ENCODE results near the gene DDX10. TPM values are rescaled to one million over a fixed set of nuclear protein-coding genes. Genes with fewer than 3 reads are reported as not detected.

DDX10 gene
- total RNA-seq, 2 experiments from 2014 or later, result 36.6 to 43.0 TPM

GRCh38 chr11:108886660-108887009, 221.8 kb downstream of the DDX10 start:
- DNase-seq, result no peak
- peaks cover 17% of the 10 kb centered on the region for H3K4me1 Mint-ChIP-seq (ENCODE audit: low read depth)
- H3K4me3 Mint-ChIP-seq, result no peak overlapping the region
- no peaks in the 10 kb centered on the region for H3K9me3 Mint-ChIP-seq
- intact Hi-C loops (cut with micrococcal nuclease), result no loop called here
- peaks cover 5% of the 10 kb centered on the region for H3K36me3 Mint-ChIP-seq (ENCODE audit: low read depth)
- H3K27me3 Mint-ChIP-seq (ENCODE audit: low read depth), result no peaks in the 10 kb centered on the region
- no peak overlapping the region for H3K27ac Mint-ChIP-seq
- CTCF ChIA-PET, result no interaction called here

DNA sequence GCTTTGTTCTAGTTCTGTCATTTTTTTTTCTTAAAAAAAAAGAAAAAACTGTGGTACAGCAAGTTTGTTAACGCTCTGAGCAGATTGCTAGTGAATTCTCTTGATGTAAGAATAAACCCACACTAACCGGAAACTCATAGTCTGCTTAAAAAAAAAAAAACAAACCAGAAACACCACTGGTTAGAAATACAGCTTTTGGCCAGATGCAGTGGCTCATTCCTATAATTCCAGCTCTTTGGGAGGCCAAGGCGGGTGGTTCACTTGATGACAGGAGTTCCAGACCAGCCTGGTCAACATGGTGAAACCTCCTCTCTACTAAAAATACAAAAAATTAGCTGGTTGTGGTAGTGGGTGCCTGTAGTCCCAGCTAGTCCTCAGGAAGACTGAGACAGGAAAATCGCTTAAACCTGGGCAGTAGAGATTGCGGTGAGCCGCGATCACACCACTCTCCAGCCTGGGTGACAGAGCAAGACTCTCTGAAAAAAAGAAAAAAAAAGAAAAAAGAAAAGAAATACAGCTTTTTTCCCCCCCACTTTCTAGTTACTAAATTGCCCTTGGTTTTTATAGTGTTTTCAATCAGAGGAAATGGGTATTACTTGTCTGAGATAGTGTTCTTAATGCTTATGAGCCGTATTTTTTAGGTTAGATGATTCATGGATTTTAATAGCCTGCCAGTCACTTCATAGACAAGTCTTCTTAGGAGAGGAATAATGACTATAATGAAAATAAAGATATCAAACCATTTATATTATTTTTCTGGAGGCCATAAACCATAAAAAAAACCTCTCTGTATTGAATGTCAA, 222.8 kb downstream of the DDX10 start:
- no peaks in the 10 kb centered on the region for H3K27me3 Mint-ChIP-seq (ENCODE audit: low read depth)
- peaks cover 5% of the 10 kb centered on the region for H3K36me3 Mint-ChIP-seq (ENCODE audit: low read depth)
- H3K4me3 Mint-ChIP-seq, result no peak overlapping the region
- H3K9me3 Mint-ChIP-seq, result no peaks in the 10 kb centered on the region
- intact Hi-C loops (cut with micrococcal nuclease), result no loop called here
- no peak overlapping the region for H3K27ac Mint-ChIP-seq
- CTCF ChIA-PET, result interaction anchor here (0.6 kb wide), 2 partner anchors 58 to 394 kb away, joined by 3 to 5 read pairs; no protein-coding TSS in a partner anchor
- no peak for DNase-seq
- H3K4me1 Mint-ChIP-seq (ENCODE audit: low read depth), result peaks cover 13% of the 10 kb centered on the region

GRCh38 chr11:108890482-108891105, 225.7 kb downstream of the DDX10 start:
- peaks cover 13% of the 10 kb centered on the region for H3K4me1 Mint-ChIP-seq (ENCODE audit: low read depth)
- H3K36me3 Mint-ChIP-seq (ENCODE audit: low read depth), result peaks cover 7% of the 10 kb centered on the region
- no peaks in the 10 kb centered on the region for H3K27me3 Mint-ChIP-seq (ENCODE audit: low read depth)
- H3K9me3 Mint-ChIP-seq, result no peaks in the 10 kb centered on the region
- CTCF ChIA-PET, result no interaction called here
- no peak overlapping the region for H3K27ac Mint-ChIP-seq
- intact Hi-C loops (cut with micrococcal nuclease), result no loop called here
- DNase-seq, result no peak
- no peak overlapping the region for H3K4me3 Mint-ChIP-seq

GRCh38 chr11:108891143-108891542, 226.3 kb downstream of the DDX10 start:
- DNase-seq, result no peak
- H3K27me3 Mint-ChIP-seq (ENCODE audit: low read depth), result no peaks in the 10 kb centered on the region
- CTCF ChIA-PET, result no interaction called here
- intact Hi-C loops (cut with micrococcal nuclease), result no loop called here
- no peak overlapping the region for H3K27ac Mint-ChIP-seq
- no peak overlapping the region for H3K4me3 Mint-ChIP-seq
- no peaks in the 10 kb centered on the region for H3K9me3 Mint-ChIP-seq
- peaks cover 7% of the 10 kb centered on the region for H3K36me3 Mint-ChIP-seq (ENCODE audit: low read depth)
- peaks cover 11% of the 10 kb centered on the region for H3K4me1 Mint-ChIP-seq (ENCODE audit: low read depth)

- peaks cover 2% of the 10 kb centered on the region for H3K9me3 Mint-ChIP-seq
- peaks cover 7% of the 10 kb centered on the region for H3K4me1 Mint-ChIP-seq (ENCODE audit: low read depth)
- H3K27me3 Mint-ChIP-seq (ENCODE audit: low read depth), result no peaks in the 10 kb centered on the region
- H3K27ac Mint-ChIP-seq, result no peak overlapping the region
- DNase-seq, result no peak
- peaks cover 13% of the 10 kb centered on the region for H3K36me3 Mint-ChIP-seq (ENCODE audit: low read depth)
- CTCF ChIA-PET, result no interaction called here
- intact Hi-C loops (cut with micrococcal nuclease), result no loop called here
- no peak overlapping the region for H3K4me3 Mint-ChIP-seq
These were observed 227.1 kb downstream of the DDX10 start for GRCh38 chr11:108891909-108892511.

GRCh38 chr11:108895579-108896480, 231.0 kb downstream of the DDX10 start:
- intact Hi-C loops (cut with micrococcal nuclease), result no loop called here
- Mint-ChIP-seq H3K27me3 (ENCODE audit: low read depth) (no peaks in the 10 kb centered on the region), H3K9me3 (peaks cover 6% of the 10 kb centered on the region), H3K36me3 (ENCODE audit: low read depth) (peaks cover 36% of the 10 kb centered on the region), H3K4me1 (ENCODE audit: low read depth) (peaks cover 6% of the 10 kb centered on the region), H3K4me3 (no peak overlapping the region), H3K27ac (no peak overlapping the region)
- CTCF ChIA-PET, result no interaction called here
- DNase-seq, result no peak

DNA sequence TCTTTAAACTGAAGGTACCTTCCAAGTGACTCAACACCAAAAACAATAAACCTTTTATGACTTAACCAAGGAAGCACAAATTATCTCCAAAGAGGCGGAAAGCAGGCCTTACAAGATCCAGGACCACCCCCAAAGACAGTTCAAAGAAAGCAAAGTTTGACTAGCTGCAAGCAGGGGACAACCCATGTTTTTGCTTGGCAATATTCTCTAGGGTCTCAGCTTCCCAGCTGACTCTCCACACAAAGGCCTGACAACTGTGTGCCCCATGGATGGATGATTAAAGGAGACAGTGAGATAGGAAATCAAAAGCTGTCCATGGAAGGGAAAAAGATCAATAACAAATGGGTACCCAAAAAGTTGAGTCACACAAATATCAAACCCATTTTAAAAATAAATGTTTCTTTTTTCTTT, 232.2 kb downstream of the DDX10 start:
- H3K36me3 Mint-ChIP-seq (ENCODE audit: low read depth), result peaks cover 32% of the 10 kb centered on the region
- no peak overlapping the region for H3K4me3 Mint-ChIP-seq
- intact Hi-C loops (cut with micrococcal nuclease), result no loop called here
- CTCF ChIA-PET, result interaction anchor here (0.7 kb wide), 1 partner anchor 22 kb away, joined by 3 read pairs; no protein-coding TSS in a partner anchor
- no peak for DNase-seq
- H3K27ac Mint-ChIP-seq, result no peak overlapping the region
- peaks cover 6% of the 10 kb centered on the region for H3K9me3 Mint-ChIP-seq
- peaks cover 6% of the 10 kb centered on the region for H3K4me1 Mint-ChIP-seq (ENCODE audit: low read depth)
- no peaks in the 10 kb centered on the region for H3K27me3 Mint-ChIP-seq (ENCODE audit: low read depth)

GRCh38 chr11:108897916-108898315, 233.0 kb downstream of the DDX10 start:
- peaks cover 6% of the 10 kb centered on the region for H3K9me3 Mint-ChIP-seq
- H3K4me1 Mint-ChIP-seq (ENCODE audit: low read depth), result peaks cover 6% of the 10 kb centered on the region
- H3K27me3 Mint-ChIP-seq (ENCODE audit: low read depth), result no peaks in the 10 kb centered on the region
- peaks cover 32% of the 10 kb centered on the region for H3K36me3 Mint-ChIP-seq (ENCODE audit: low read depth)
- intact Hi-C loops (cut with micrococcal nuclease), result no loop called here
- H3K27ac Mint-ChIP-seq, result no peak overlapping the region
- no peak for DNase-seq
- H3K4me3 Mint-ChIP-seq, result no peak overlapping the region
- CTCF ChIA-PET, result no interaction called here

DNA sequence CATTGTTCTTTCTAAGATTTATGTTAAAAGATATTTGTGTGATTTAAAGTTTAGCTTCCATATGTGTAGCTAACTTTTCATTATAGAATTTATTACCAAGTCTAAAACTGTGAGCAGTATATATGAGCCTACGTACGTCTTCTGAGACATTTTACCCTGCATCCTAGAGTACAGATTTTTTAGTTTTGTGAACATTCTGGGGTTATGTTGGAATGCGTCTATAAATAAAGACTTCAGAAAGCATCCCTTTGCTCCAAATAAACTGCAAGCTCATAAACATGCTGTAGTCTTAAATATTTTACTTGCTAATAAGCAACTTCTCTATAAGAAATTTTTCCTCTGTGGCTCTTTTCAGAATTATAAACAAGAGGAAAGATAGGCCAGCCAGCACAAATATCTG, 236.5 kb downstream of the DDX10 start:
- intact Hi-C loops (cut with micrococcal nuclease), result no loop called here
- DNase-seq, result no peak
- CTCF ChIA-PET, result interaction anchor here (0.7 kb wide), 1 partner anchor 24 kb away, joined by 3 read pairs; no protein-coding TSS in a partner anchor
- no peak overlapping the region for H3K27ac Mint-ChIP-seq
- peaks cover 37% of the 10 kb centered on the region for H3K36me3 Mint-ChIP-seq (ENCODE audit: low read depth)
- no peak overlapping the region for H3K4me3 Mint-ChIP-seq
- H3K4me1 Mint-ChIP-seq (ENCODE audit: low read depth), result no peaks in the 10 kb centered on the region
- H3K9me3 Mint-ChIP-seq, result peaks cover 4% of the 10 kb centered on the region
- no peaks in the 10 kb centered on the region for H3K27me3 Mint-ChIP-seq (ENCODE audit: low read depth)

- no peak overlapping the region for H3K27ac Mint-ChIP-seq
- H3K36me3 Mint-ChIP-seq (ENCODE audit: low read depth), result peaks cover 33% of the 10 kb centered on the region
- DNase-seq, result no peak
- no peaks in the 10 kb centered on the region for H3K27me3 Mint-ChIP-seq (ENCODE audit: low read depth)
- no peak overlapping the region for H3K4me3 Mint-ChIP-seq
- intact Hi-C loops (cut with micrococcal nuclease), result no loop called here
- CTCF ChIA-PET, result no interaction called here
- no peaks in the 10 kb centered on the region for H3K4me1 Mint-ChIP-seq (ENCODE audit: low read depth)
- peaks cover 4% of the 10 kb centered on the region for H3K9me3 Mint-ChIP-seq
These were observed 237.2 kb downstream of the DDX10 start for GRCh38 chr11:108902027-108902469.

GRCh38 chr11:108904480-108904879, 239.6 kb downstream of the DDX10 start:
- CTCF ChIA-PET, result no interaction called here

GRCh38 chr11:108906329-108906728, 241.5 kb downstream of the DDX10 start:
- H3K27ac Mint-ChIP-seq, result no peak overlapping the region
- H3K36me3 Mint-ChIP-seq (ENCODE audit: low read depth), result peaks cover 10% of the 10 kb centered on the region
- H3K9me3 Mint-ChIP-seq, result no peaks in the 10 kb centered on the region
- H3K27me3 Mint-ChIP-seq (ENCODE audit: low read depth), result no peaks in the 10 kb centered on the region
- intact Hi-C loops (cut with micrococcal nuclease), result no loop called here
- H3K4me1 Mint-ChIP-seq (ENCODE audit: low read depth), result no peaks in the 10 kb centered on the region
- no peak overlapping the region for H3K4me3 Mint-ChIP-seq
- DNase-seq, result no peak
- CTCF ChIA-PET, result no interaction called here

More at GRCh38 chr11:108904480-108904879, 239.6 kb downstream of the DDX10 start:
- Mint-ChIP-seq H3K36me3 (ENCODE audit: low read depth) (peaks cover 16% of the 10 kb centered on the region), H3K9me3 (no peaks in the 10 kb centered on the region), H3K4me1 (ENCODE audit: low read depth) (no peaks in the 10 kb centered on the region), H3K27me3 (ENCODE audit: low read depth) (no peaks in the 10 kb centered on the region), H3K4me3 (no peak overlapping the region), H3K27ac (no peak overlapping the region)
- DNase-seq, result no peak
- intact Hi-C loops (cut with micrococcal nuclease), result no loop called here
